ENCODE data around the gene CCDC78. TPM values are rescaled to one million over a fixed set of nuclear protein-coding genes. Genes with fewer than 3 reads are reported as not detected.

CCDC78 gene
- total and polyA plus RNA-seq, 2 of the 13 experiments (the other 11 are each of a cell fraction or from before 2014, with no cell fraction given), result 0.53 to 1.5 TPM

GRCh38 chr16:679814-680624 lies 46.2 kb downstream of the CCDC78 start, which contains the start of gene STUB1 (continued):
- TF ChIP-seq SYNCRIP (IDR thresholded peaks at IDR 0.05; ENCODE audit: insufficient read depth, low read depth, low read length) (no peak), KLF12 (CRISPR knock-in tag; IDR thresholded peaks at IDR 0.05; ENCODE audit: borderline replicate concordance) (0 out of 2 replicates have a peak, but pooled peaks have one; percentile 46), ZNF776 (CRISPR knock-in tag; IDR thresholded peaks at IDR 0.05) (no peak; the same call in 1 of the 2 replicates), MIXL1 (CRISPR knock-in tag; IDR thresholded peaks at IDR 0.05) (no peak), ZNF749 (CRISPR knock-in tag; IDR thresholded peaks at IDR 0.05; ENCODE audit: borderline replicate concordance) (peak; percentile 63; the same call in 1 of the 2 replicates), RBFOX2 (IDR thresholded peaks at IDR 0.05; ENCODE audit: low read depth, low read length) (peak; percentile 84), ZNF274 (CRISPR knock-in tag; IDR thresholded peaks at IDR 0.05) (no peak), TAF1 (CRISPR knock-in tag; IDR thresholded peaks at IDR 0.05) (peak; percentile 16; the same call in 1 of the 2 replicates), THYN1 (CRISPR knock-in tag; IDR thresholded peaks at IDR 0.05; ENCODE audit: borderline replicate concordance, low read depth) (no peak), FOXP4 (CRISPR knock-in tag; IDR thresholded peaks at IDR 0.05) (no peak), ZMYM2 (CRISPR knock-in tag; IDR thresholded peaks at IDR 0.05) (peak; percentile 14; the same call in 1 of the 2 replicates), ATF2 (CRISPR knock-in tag; IDR thresholded peaks at IDR 0.05) (no peak), SRSF9 (IDR thresholded peaks at IDR 0.05; ENCODE audit: borderline replicate concordance, insufficient read depth, low read depth, low read length, poor library complexity, severe bottlenecking) (no peak), ZNF737 (CRISPR knock-in tag; IDR thresholded peaks at IDR 0.05; ENCODE audit: borderline replicate concordance) (no peak), ZNF326 (CRISPR knock-in tag; IDR thresholded peaks at IDR 0.05; ENCODE audit: borderline replicate concordance) (no peak), MNT (IDR thresholded peaks at IDR 0.05) (peak; percentile 17; the same call in 1 of the 2 replicates), ZC3H13 (CRISPR knock-in tag; IDR thresholded peaks at IDR 0.05) (no peak; the same call in 1 of the 2 replicates), ZBTB7B (CRISPR knock-in tag; IDR thresholded peaks at IDR 0.05) (0 out of 2 replicates have a peak, but pooled peaks have one; percentile 24), POLR2A (IDR thresholded peaks at IDR 0.05; ENCODE audit: insufficient read depth in 1 of 2, low read depth in 2 of 2, low read length in 2 of 2) (peak; percentile 48 to 73; a peak in 3 of 4 replicates), ZNF256 (CRISPR knock-in tag; conservative IDR thresholded peaks at IDR 0.05) (no peak)
- TF ChIP-seq, protein P1, sequence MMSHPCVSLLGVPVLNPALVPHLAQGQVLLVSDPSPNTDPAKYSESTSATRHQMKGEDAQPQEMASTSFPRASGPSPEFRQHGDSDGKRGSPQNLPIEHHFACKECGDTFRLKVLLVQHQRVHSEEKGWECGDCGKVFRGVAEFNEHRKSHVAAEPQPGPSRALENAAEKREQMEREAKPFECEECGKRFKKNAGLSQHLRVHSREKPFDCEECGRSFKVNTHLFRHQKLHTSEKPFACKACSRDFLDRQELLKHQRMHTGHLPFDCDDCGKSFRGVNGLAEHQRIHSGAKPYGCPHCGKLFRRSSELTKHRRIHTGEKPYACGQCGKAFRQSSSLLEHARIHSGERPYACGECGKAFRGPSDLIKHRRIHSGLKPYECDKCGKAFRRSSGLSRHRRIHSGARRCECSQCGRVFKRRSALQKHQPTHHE (CRISPR knock-in tag; IDR thresholded peaks at IDR 0.05; ENCODE audit: borderline replicate concordance), result no peak
- TF ChIP-seq, protein P2, sequence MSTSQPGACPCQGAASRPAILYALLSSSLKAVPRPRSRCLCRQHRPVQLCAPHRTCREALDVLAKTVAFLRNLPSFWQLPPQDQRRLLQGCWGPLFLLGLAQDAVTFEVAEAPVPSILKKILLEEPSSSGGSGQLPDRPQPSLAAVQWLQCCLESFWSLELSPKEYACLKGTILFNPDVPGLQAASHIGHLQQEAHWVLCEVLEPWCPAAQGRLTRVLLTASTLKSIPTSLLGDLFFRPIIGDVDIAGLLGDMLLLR (CRISPR knock-in tag; IDR thresholded peaks at IDR 0.05), result no peak
